Measurements from ENCODE around the gene SHISA9.
A peak's percentile ranks its signal among the peaks of the same experiment; 100 is the strongest.

Gene SHISA9

DNA sequence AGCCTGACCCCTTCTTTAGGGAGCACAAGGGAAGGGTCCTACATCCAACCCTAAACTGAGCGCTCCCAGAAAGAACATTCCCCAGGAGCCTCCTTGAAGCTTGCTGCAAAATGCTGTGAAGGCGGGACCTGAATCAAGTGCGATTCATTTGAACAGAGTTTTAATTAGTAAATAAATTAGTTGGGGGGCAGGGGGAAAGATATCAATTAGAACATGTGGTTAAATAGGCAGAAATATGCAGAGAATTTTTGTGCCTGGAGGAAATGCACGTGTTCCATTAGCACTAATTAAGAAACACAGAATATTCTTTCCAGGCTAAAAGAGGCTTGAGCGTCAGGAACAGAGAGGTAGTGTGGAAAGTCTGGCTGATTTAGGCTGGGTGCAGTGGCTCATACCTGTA is 38.5 kb upstream of the SHISA9 start:
- Histone ChIP-seq H3K9ac (ENCODE audit: low read length) (no peak overlapping the region), H4K91ac (ENCODE audit: low read depth, low read length) (no peak overlapping the region), H3K23ac (ENCODE audit: low read length) (no peak overlapping the region), H3K79me2 (ENCODE audit: control insufficient read depth, insufficient read depth, low read length, poor library complexity) (no peaks in the 10 kb centered on the region), H3K36me3 (ENCODE audit: control insufficient read depth in 1 of 2, insufficient read depth in 2 of 2, low read length in 2 of 2) (no peaks in the 10 kb centered on the region), H4K12ac (ENCODE audit: low read depth, low read length) (no peak overlapping the region), H2AFZ (ENCODE audit: insufficient read depth, low read length, poor library complexity) (no peak overlapping the region), H2BK5ac (ENCODE audit: low read depth, low read length, poor library complexity) (no peak overlapping the region), H3K14ac (ENCODE audit: low read length) (no peak overlapping the region), H3K27me3 (ENCODE audit: insufficient read depth, low read length) (no peaks in the 10 kb centered on the region), H3K18ac (ENCODE audit: low read length) (no peak overlapping the region), H3K4me3 (ENCODE audit: low read depth, low read length) (no peak overlapping the region), H3K27ac (ENCODE audit: low read depth, low read length) (no peak overlapping the region), H3K4ac (ENCODE audit: low read depth, low read length) (no peak overlapping the region), H3K4me1 (ENCODE audit: control insufficient read depth in 1 of 2, insufficient read depth in 2 of 2, low read length in 2 of 2) (no peaks in the 10 kb centered on the region), H3K79me1 (ENCODE audit: low read length) (no peaks in the 10 kb centered on the region), H3K4me2 (ENCODE audit: low read length) (no peak overlapping the region), H4K8ac (ENCODE audit: low read depth, low read length) (no peak overlapping the region), H2BK12ac (ENCODE audit: low read length) (no peak overlapping the region), H2BK120ac (ENCODE audit: insufficient read depth, low read length, poor library complexity) (no peak overlapping the region), H3K9me3 (ENCODE audit: insufficient read depth, low read depth, low read length) (peaks cover 4% of the 10 kb centered on the region), H2AK5ac (ENCODE audit: low read length) (no peak overlapping the region)
- WGBS (ENCODE audit: extremely low coverage, insufficient coverage, insufficient read length) = no CpG with 5 or more reads among the region's 5 CpGs
- DNase-seq = no peak

DNA sequence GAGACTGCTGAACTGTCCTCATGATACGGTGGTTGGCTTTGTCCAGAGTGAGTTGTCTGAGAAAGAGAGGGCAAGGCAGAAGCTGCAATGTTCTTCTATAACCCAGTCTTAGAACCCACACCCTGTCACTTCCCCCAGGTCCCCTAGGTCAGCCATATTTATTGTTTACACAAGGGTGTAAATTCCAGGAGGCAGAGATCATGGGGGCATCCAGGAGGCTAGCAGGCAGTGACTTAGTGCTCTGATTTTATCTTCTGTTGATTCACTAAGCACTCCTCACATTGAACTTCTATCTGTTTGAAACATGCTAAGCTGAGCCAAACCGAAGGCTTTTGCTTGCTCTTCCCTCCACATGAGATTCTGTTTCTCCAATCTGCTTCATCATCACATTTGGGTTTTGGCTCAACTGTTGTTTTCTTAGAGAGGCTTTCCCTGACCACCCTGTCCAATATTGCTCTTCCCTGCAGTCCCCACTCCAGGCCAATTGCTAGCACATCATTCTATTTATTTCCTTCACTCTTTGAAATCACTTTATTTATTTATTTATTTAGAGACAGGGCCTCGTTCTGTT is 34.3 kb upstream of the SHISA9 start:
- Histone ChIP-seq H3K9me3 (ENCODE audit: insufficient read depth, low read depth, low read length) (peaks cover 7% of the 10 kb centered on the region), H4K91ac (ENCODE audit: low read depth, low read length) (no peak overlapping the region), H3K4ac (ENCODE audit: low read depth, low read length) (no peak overlapping the region), H3K4me2 (ENCODE audit: low read length) (no peak overlapping the region), H3K79me1 (ENCODE audit: low read length) (no peaks in the 10 kb centered on the region), H3K79me2 (ENCODE audit: control insufficient read depth, insufficient read depth, low read length, poor library complexity) (no peaks in the 10 kb centered on the region), H3K14ac (ENCODE audit: low read length) (no peak overlapping the region), H3K4me1 (ENCODE audit: control insufficient read depth in 1 of 2, insufficient read depth in 2 of 2, low read length in 2 of 2) (no peaks in the 10 kb centered on the region), H2AFZ (ENCODE audit: insufficient read depth, low read length, poor library complexity) (no peak overlapping the region), H2BK120ac (ENCODE audit: insufficient read depth, low read length, poor library complexity) (no peak overlapping the region), H3K23ac (ENCODE audit: low read length) (no peak overlapping the region), H4K8ac (ENCODE audit: low read depth, low read length) (no peak overlapping the region), H3K36me3 (ENCODE audit: control insufficient read depth in 1 of 2, insufficient read depth in 2 of 2, low read length in 2 of 2) (no peaks in the 10 kb centered on the region), H3K9ac (ENCODE audit: low read length) (no peak overlapping the region), H3K4me3 (ENCODE audit: low read depth, low read length) (no peak overlapping the region), H3K18ac (ENCODE audit: low read length) (no peak overlapping the region), H2BK5ac (ENCODE audit: low read depth, low read length, poor library complexity) (no peak overlapping the region), H2AK5ac (ENCODE audit: low read length) (no peak overlapping the region), H3K27ac (ENCODE audit: low read depth, low read length) (no peak overlapping the region), H2BK12ac (ENCODE audit: low read length) (no peak overlapping the region), H3K27me3 (ENCODE audit: insufficient read depth, low read length) (no peaks in the 10 kb centered on the region), H4K12ac (ENCODE audit: low read depth, low read length) (no peak overlapping the region)
- DNase-seq = peak in 1 of 2 donors; percentile 17
- no CpG with 5 or more reads among the region's 3 CpGs for WGBS (ENCODE audit: extremely low coverage, insufficient coverage, insufficient read length)

DNA sequence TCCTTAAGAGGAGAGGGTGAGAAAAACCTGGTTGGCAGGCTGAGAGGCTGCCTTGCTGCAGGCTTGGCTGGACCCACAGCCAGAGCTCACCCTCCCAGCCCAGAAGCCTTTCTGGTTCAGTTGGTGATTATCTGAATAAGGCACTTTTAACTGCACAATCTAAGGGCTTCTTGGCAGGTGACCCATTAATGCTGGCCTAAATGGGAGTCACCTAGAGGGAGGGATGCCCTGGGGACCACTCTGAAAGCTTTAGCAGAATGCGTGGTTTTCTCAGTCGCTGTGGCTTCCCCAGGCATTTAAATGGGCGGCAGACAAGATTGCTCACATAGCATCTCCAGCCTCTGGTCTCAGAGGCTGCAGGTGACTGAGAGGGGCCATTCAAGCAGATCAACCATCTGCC is 33.2 kb upstream of the SHISA9 start:
- Histone ChIP-seq H3K4me1 (ENCODE audit: control insufficient read depth in 1 of 2, insufficient read depth in 2 of 2, low read length in 2 of 2) (no peaks in the 10 kb centered on the region), H3K79me2 (ENCODE audit: control insufficient read depth, insufficient read depth, low read length, poor library complexity) (no peaks in the 10 kb centered on the region), H3K23ac (ENCODE audit: low read length) (no peak overlapping the region), H3K4me2 (ENCODE audit: low read length) (no peak overlapping the region), H3K27ac (ENCODE audit: low read depth, low read length) (no peak overlapping the region), H3K4ac (ENCODE audit: low read depth, low read length) (no peak overlapping the region), H3K36me3 (ENCODE audit: control insufficient read depth in 1 of 2, insufficient read depth in 2 of 2, low read length in 2 of 2) (no peaks in the 10 kb centered on the region), H3K14ac (ENCODE audit: low read length) (no peak overlapping the region), H4K91ac (ENCODE audit: low read depth, low read length) (no peak overlapping the region), H3K79me1 (ENCODE audit: low read length) (no peaks in the 10 kb centered on the region), H3K27me3 (ENCODE audit: insufficient read depth, low read length) (no peaks in the 10 kb centered on the region), H3K9me3 (ENCODE audit: insufficient read depth, low read depth, low read length) (peaks cover 4% of the 10 kb centered on the region), H3K18ac (ENCODE audit: low read length) (no peak overlapping the region), H2AFZ (ENCODE audit: insufficient read depth, low read length, poor library complexity) (no peak overlapping the region), H2BK5ac (ENCODE audit: low read depth, low read length, poor library complexity) (no peak overlapping the region), H4K8ac (ENCODE audit: low read depth, low read length) (no peak overlapping the region), H2BK12ac (ENCODE audit: low read length) (no peak overlapping the region), H3K9ac (ENCODE audit: low read length) (no peak overlapping the region), H3K4me3 (ENCODE audit: low read depth, low read length) (no peak overlapping the region), H4K12ac (ENCODE audit: low read depth, low read length) (no peak overlapping the region), H2AK5ac (ENCODE audit: low read length) (no peak overlapping the region), H2BK120ac (ENCODE audit: insufficient read depth, low read length, poor library complexity) (no peak overlapping the region)
- DNase-seq = no peak
- no CpG with 5 or more reads among the region's 3 CpGs for WGBS (ENCODE audit: extremely low coverage, insufficient coverage, insufficient read length)

DNA sequence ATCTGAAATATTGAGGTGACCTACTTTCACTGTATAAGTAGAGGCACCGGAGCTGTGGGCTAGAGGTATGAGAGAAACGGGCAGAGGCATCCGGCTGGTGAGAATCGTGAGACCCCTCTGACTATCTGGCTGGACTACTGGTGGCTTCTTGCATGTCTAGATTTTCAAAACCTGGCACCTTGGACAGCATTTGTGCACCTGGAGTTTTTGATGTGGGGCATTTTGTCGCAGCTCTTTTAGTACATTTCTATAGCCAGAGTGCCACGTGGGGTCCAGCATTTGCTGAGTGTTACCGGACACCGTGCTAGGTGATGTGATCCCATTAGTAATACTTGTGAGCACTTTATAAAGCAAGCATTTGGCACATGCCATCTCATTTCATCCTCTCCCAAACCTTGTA is 32.6 kb upstream of the SHISA9 start:
- no peak overlapping the region for H3K23ac ChIP-seq (ENCODE audit: low read length)
- no peak overlapping the region for H2AFZ ChIP-seq (ENCODE audit: insufficient read depth, low read length, poor library complexity)
- H3K27me3 ChIP-seq (ENCODE audit: insufficient read depth, low read length) = no peaks in the 10 kb centered on the region
- no peaks in the 10 kb centered on the region for H3K4me1 ChIP-seq (ENCODE audit: control insufficient read depth in 1 of 2, insufficient read depth in 2 of 2, low read length in 2 of 2)
- H2BK12ac ChIP-seq (ENCODE audit: low read length) = no peak overlapping the region
- H3K27ac ChIP-seq (ENCODE audit: low read depth, low read length) = no peak overlapping the region
- no CpG with 5 or more reads among the region's 8 CpGs for WGBS (ENCODE audit: extremely low coverage, insufficient coverage, insufficient read length)
- H4K12ac ChIP-seq (ENCODE audit: low read depth, low read length) = no peak overlapping the region
- H3K9ac ChIP-seq (ENCODE audit: low read length) = no peak overlapping the region
- H3K4me3 ChIP-seq (ENCODE audit: low read depth, low read length) = no peak overlapping the region
- H3K4ac ChIP-seq (ENCODE audit: low read depth, low read length) = no peak overlapping the region
- H3K36me3 ChIP-seq (ENCODE audit: control insufficient read depth in 1 of 2, insufficient read depth in 2 of 2, low read length in 2 of 2) = no peaks in the 10 kb centered on the region
- H3K9me3 ChIP-seq (ENCODE audit: insufficient read depth, low read depth, low read length) = peaks cover 4% of the 10 kb centered on the region
- H3K79me2 ChIP-seq (ENCODE audit: control insufficient read depth, insufficient read depth, low read length, poor library complexity) = no peaks in the 10 kb centered on the region
- no peak overlapping the region for H3K14ac ChIP-seq (ENCODE audit: low read length)
- no peak overlapping the region for H2BK5ac ChIP-seq (ENCODE audit: low read depth, low read length, poor library complexity)
- H3K18ac ChIP-seq (ENCODE audit: low read length) = no peak overlapping the region
- H2BK120ac ChIP-seq (ENCODE audit: insufficient read depth, low read length, poor library complexity) = no peak overlapping the region
- DNase-seq = no peak
- H2AK5ac ChIP-seq (ENCODE audit: low read length) = no peak overlapping the region
- no peak overlapping the region for H4K8ac ChIP-seq (ENCODE audit: low read depth, low read length)
- no peak overlapping the region for H4K91ac ChIP-seq (ENCODE audit: low read depth, low read length)
- H3K79me1 ChIP-seq (ENCODE audit: low read length) = no peaks in the 10 kb centered on the region
- no peak overlapping the region for H3K4me2 ChIP-seq (ENCODE audit: low read length)

Measured in trophoblast cell (in vitro differentiated cells and primary cell).